ENCODE results near the gene PPM1H. TPM values are rescaled to one million over a fixed set of nuclear protein-coding genes. Genes with fewer than 3 reads are reported as not detected.

Gene PPM1H
- total and polyA plus RNA-seq, 10 of the 15 experiments (the other 5 are each of a cell fraction or from before 2014, with no cell fraction given): 0.11 to 0.83 (median 0.49) TPM

DNA sequence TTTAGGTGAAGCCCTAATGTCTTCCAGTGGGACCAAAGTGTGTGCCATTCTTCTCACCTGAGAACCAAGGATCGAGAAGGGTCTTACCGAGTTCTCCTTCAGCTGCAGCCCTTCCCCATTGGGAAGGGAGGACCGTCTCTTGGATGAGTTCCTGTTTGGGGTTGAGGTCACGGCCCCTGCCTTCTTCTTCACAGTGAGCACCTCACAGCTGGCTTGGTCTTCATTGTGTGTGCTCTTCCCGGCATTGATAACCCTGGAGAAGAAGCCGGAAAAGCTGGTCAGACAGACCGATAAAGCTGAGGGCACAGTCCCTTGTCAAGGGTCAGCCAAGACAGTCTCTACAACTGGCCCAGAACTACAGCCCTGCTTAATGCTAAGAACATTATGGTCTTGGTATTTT lies 102.9 kb downstream of the PPM1H start:
- H4K20me1 ChIP-seq (ENCODE audit: control insufficient read depth, insufficient read depth): no peaks in the 10 kb centered on the region
- no peaks in the 10 kb centered on the region for H3K79me2 ChIP-seq (ENCODE audit: control insufficient read depth, insufficient read depth, low read length)
- no TSS peak for BruUV-seq (replicated peaks)
- no peaks in the 10 kb centered on the region for H3K4me1 ChIP-seq (ENCODE audit: control insufficient read depth, insufficient read depth, low read length)
- H3K9ac ChIP-seq (ENCODE audit: control insufficient read depth, insufficient read depth, low read length): no peak overlapping the region
- ChIA-PET POLR2A (interaction anchor here (0.6 kb wide), 1 partner anchor 65 kb away, joined by 4 read pairs; no protein-coding TSS in a partner anchor), SMC1A (ENCODE audit: uncharacterized antibody, unreplicated experiment) (no interaction called here), RAD21 (ENCODE audit: unreplicated experiment) (no interaction called here), CTCF (interaction anchor here (1.1 to 1.4 kb wide), 2 partner anchors 32 to 38 kb away, joined by 4 read pairs; no protein-coding TSS in a partner anchor)
- no peak overlapping the region for H3K27ac ChIP-seq (ENCODE audit: control insufficient read depth, insufficient read depth)
- no peak overlapping the region for H3K4me2 ChIP-seq (ENCODE audit: control insufficient read depth, insufficient read depth)
- DNase-seq (ENCODE audit: low read depth, low spot score) (no peak), FAIRE-seq (no peak), ATAC-seq (no peak)
- in situ Hi-C loops (cut with MboI) (no loop called here), intact Hi-C loops (cut with micrococcal nuclease; ENCODE audit: unreplicated experiment) (no loop called here)
- no peak overlapping the region for H3K4me3 ChIP-seq
- no peak overlapping the region for H2AFZ ChIP-seq (ENCODE audit: control insufficient read depth, low read depth, low read length)
- TF ChIP-seq SREBF1 (IDR thresholded peaks at IDR 0.05; ENCODE audit: low read length): no peak
- TF ChIP-seq, protein P1, sequence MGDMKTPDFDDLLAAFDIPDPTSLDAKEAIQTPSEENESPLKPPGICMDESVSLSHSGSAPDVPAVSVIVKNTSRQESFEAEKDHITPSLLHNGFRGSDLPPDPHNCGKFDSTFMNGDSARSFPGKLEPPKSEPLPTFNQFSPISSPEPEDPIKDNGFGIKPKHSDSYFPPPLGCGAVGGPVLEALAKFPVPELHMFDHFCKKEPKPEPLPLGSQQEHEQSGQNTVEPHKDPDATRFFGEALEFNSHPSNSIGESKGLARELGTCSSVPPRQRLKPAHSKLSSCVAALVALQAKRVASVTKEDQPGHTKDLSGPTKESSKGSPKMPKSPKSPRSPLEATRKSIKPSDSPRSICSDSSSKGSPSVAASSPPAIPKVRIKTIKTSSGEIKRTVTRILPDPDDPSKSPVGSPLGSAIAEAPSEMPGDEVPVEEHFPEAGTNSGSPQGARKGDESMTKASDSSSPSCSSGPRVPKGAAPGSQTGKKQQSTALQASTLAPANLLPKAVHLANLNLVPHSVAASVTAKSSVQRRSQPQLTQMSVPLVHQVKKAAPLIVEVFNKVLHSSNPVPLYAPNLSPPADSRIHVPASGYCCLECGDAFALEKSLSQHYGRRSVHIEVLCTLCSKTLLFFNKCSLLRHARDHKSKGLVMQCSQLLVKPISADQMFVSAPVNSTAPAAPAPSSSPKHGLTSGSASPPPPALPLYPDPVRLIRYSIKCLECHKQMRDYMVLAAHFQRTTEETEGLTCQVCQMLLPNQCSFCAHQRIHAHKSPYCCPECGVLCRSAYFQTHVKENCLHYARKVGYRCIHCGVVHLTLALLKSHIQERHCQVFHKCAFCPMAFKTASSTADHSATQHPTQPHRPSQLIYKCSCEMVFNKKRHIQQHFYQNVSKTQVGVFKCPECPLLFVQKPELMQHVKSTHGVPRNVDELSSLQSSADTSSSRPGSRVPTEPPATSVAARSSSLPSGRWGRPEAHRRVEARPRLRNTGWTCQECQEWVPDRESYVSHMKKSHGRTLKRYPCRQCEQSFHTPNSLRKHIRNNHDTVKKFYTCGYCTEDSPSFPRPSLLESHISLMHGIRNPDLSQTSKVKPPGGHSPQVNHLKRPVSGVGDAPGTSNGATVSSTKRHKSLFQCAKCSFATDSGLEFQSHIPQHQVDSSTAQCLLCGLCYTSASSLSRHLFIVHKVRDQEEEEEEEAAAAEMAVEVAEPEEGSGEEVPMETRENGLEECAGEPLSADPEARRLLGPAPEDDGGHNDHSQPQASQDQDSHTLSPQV (IDR thresholded peaks at IDR 0.05): no peak
- no peak for TF ChIP-seq NBN (IDR thresholded peaks at IDR 0.05)
- TF ChIP-seq, protein P2, sequence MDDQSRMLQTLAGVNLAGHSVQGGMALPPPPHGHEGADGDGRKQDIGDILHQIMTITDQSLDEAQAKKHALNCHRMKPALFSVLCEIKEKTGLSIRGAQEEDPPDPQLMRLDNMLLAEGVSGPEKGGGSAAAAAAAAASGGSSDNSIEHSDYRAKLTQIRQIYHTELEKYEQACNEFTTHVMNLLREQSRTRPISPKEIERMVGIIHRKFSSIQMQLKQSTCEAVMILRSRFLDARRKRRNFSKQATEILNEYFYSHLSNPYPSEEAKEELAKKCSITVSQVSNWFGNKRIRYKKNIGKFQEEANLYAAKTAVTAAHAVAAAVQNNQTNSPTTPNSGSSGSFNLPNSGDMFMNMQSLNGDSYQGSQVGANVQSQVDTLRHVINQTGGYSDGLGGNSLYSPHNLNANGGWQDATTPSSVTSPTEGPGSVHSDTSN (IDR thresholded peaks at IDR 0.05; ENCODE audit: insufficient replicate concordance, low read depth, low read length): no peak
- TF ChIP-seq SREBF2 (IDR thresholded peaks at IDR 0.05; ENCODE audit: low read length): no peak
- no peak for TF ChIP-seq CEBPB (IDR thresholded peaks at IDR 0.05; ENCODE audit: borderline replicate concordance in 1 of 2, low read depth in 2 of 2, low read length in 2 of 2)
- no peaks in the 10 kb centered on the region for H3K36me3 ChIP-seq (ENCODE audit: control insufficient read depth in 2 of 2, insufficient read depth in 2 of 2, low read length in 1 of 2)
- no peaks in the 10 kb centered on the region; a peak in 1 of 4 replicates for H3K27me3 ChIP-seq (replicated peaks in 1 of 2; ENCODE audit: control insufficient read depth in 2 of 2, insufficient read depth in 2 of 2, low read length in 1 of 2)
- no peaks in the 10 kb centered on the region for H3K9me3 ChIP-seq (replicated peaks; ENCODE audit: control insufficient read depth, insufficient read depth, low read length)
- 80% methylated on average over 7 of the region's 7 CpGs for WGBS (ENCODE audit: insufficient coverage, insufficient replicate concordance, low lambda C conversion rate, missing lambda C conversion rate)

Data from GM12878 (cell line).